Hepatocyte (in vitro differentiated cells): Measurements from ENCODE around the gene SCARF2.

Experiments used
- CTCF ChIP-seq: fragments of 200-600 bp; sonication (generic); IDR thresholded peaks from 2 replicates; pipeline ENCODE4 v1.5.1; 2016; ENCODE audit warnings: antibody characterized with exemption, mild to moderate bottlenecking; ENCODE audit not compliant: poor library complexity
- EZH2 ChIP-seq: fragments of 200-600 bp; sonication (generic); IDR thresholded peaks from 2 replicates; pipeline ENCODE4 v1.6.1; 2016; ENCODE audit warnings: antibody characterized with exemption, mild to moderate bottlenecking, borderline replicate concordance

DNA sequence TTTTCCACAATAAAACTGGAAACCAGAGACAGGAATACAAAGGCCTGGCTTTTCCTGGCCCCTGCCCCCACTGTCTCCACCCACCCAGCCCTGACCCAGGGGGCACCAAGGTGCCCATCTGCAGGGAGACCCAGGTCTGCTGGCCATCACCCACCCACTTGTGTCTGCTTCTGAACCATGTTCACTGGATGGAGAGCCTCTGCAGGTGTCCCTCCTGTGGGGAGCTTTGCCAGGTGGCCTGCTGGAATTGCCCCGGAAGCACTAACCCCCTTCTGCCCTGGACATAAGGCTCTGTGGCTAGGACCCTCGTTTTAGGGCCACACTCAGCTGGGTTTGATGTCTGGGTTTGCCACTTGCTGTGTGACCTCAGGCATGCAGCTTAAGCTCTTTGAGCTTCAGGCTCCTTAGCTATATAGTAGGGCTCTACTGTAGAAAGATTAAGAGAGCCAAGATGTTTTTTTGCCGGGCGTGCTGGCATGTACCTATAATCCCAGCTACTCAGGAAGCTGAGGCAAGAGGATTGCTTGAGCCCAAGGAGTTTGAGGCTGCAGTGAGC is 3.9 kb downstream of the SCARF2 start:
- no peak for TF ChIP-seq CTCF
- no peak for TF ChIP-seq EZH2
